Measurements from ENCODE around the gene ARID3C.

ARID3C gene

DNA sequence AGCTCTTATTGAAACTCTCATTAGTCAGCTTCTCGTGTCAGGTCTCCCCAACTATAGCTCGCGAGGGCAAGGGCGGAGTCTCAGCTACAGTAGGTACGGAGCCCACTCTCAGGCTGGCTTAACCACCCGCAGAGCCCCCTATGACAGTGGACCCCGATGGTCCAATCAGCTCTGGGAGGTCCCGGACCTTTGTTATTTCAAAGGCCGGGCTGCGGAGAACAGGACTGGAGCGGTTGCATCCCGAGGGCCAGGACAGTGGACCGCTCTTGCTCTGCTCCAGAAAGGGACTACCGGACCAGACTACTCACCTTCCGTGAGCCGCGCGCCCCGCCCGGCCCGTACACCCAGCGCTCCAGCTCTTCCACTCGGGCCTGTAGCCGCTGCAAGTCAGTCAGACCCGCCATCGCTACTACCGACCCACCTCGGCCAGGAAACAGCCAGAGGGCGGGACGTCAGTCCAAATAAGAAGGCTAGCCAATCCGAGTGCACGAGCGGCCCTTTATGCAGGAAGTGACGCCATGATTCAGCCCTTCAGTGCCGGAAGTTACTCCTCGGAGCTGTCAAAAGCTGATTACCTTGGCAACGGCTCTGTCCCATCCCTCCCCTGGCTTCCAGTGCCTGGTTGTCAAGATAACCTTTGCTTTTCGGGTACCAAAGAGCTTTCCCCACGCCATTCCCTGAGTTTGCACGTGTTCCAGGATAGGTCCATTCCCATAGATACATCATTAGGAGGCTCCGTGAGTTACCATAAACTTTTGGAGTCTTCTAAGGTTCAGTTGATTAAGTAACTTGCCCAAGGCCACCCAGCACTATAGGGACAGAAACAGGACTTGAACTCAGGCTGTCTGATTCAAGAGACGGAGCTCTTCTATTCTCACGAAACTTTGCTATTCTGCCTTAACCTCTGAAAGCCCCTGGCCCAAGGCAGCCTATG, 8.5 kb downstream of the ARID3C start, which contains the start of gene DCTN3:
Gene DCTN3, minus strand, starts transcription at position 435 of the 934 bp plus-strand sequence. Its CDS starts 31 bp downstream, at position 404.
- POLR2A ChIA-PET, result interaction anchor here (0.8 to 2.0 kb wide), 5 partner anchors 9 to 74 kb away, joined by 3 to 19 read pairs (median 3); partner anchors contain the start of genes ARID3C, GALT and SIGMAR1
- TF ChIP-seq SUZ12 (IDR thresholded peaks at IDR 0.05), result no peak
- TF ChIP-seq ELF4 (IDR thresholded peaks at IDR 0.05), result peak; percentile 28; the same call in 1 of the 2 replicates
- TF ChIP-seq L3MBTL2 (conservative IDR thresholded peaks at IDR 0.05), result no peak
- TF ChIP-seq ZNF384 (IDR thresholded peaks at IDR 0.05), result no peak
- TF ChIP-seq, protein P1, sequence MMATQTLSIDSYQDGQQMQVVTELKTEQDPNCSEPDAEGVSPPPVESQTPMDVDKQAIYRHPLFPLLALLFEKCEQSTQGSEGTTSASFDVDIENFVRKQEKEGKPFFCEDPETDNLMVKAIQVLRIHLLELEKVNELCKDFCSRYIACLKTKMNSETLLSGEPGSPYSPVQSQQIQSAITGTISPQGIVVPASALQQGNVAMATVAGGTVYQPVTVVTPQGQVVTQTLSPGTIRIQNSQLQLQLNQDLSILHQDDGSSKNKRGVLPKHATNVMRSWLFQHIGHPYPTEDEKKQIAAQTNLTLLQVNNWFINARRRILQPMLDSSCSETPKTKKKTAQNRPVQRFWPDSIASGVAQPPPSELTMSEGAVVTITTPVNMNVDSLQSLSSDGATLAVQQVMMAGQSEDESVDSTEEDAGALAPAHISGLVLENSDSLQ (IDR thresholded peaks at IDR 0.05), result peak; percentile 96
- TF ChIP-seq NFRKB (IDR thresholded peaks at IDR 0.05), result no peak
- no peak for TF ChIP-seq BHLHE40 (IDR thresholded peaks at IDR 0.05; ENCODE audit: borderline replicate concordance)
- no peak for TF ChIP-seq SP1 (IDR thresholded peaks at IDR 0.05)
- DNase-seq (ENCODE audit: extremely low spot score), result peak; percentile 97
- CTCF ChIA-PET, result interaction anchor here (0.6 to 1.5 kb wide), 3 partner anchors 14 to 573 kb away, joined by 4 to 5 read pairs (median 5); no protein-coding TSS in a partner anchor

DNA sequence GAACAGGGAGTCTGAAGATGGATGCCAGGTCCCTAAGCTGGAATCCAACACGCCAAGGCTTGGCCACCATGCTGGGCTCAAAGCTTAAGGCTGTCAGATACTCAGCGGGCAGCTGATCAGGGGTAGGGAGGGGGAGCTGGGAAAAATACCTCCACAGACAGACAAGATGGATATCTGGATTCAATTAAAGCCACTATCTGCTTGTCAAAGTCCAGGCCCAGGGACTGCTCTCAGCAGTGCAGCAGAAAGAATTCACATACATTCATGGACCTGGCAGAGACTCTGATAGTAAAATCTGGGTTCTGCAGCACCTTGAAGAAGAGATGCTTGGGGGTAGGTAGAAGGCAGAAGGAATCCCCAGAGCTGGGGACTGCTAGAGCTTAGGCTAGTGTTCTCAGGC, 13.7 kb downstream of the ARID3C start:
- CTCF ChIA-PET, result no interaction called here
- no peak for TF ChIP-seq TARDBP (IDR thresholded peaks at IDR 0.05)
- POLR2A ChIA-PET, result interaction anchor here (1.0 to 1.2 kb wide), 2 partner anchors 22 to 32 kb away, joined by 3 to 5 read pairs; partner anchors contain the start of genes GALT and SIGMAR1
- DNase-seq (ENCODE audit: extremely low spot score), result no peak

DNA sequence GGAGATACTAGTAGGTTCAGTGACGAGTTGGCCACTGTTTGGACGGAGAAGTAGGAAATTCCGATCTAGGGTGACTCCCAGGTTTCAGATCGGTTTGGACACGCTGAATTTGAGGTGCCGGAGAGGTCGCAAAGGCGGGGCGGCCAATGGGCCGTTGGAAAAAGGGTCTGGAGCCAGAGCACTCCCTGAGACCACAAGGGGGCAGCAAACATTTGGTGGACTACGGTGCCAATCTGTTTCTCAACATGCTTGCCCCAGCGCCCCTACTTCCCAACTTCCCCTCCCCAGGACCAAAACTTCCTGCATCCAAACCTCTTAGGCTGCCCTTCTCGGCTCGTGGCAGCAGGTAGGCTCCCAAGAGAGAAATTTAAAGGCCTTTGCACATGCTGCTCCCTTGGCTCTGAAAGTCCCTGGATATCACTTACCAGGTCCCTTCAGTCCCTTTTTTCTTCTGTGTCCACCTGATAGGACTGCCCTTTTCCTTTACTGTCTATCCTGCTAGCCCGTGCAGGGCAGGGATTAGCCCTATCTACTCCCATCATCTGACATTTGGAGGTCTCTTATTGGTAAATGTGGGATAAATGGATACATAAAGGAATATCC, 16.0 kb downstream of the ARID3C start:
- ChIA-PET CTCF (interaction anchor here (1.5 to 2.3 kb wide), 2 partner anchors 21 to 22 kb away, joined by 12 to 15 read pairs; no protein-coding TSS in a partner anchor), POLR2A (interaction anchor here (0.9 to 2.1 kb wide), 4 partner anchors 13 to 25 kb away, joined by 3 to 6 read pairs (median 4); partner anchors contain the start of gene SIGMAR1)
- TF ChIP-seq FOXA1 (IDR thresholded peaks at IDR 0.05) (no peak), FOXM1 (IDR thresholded peaks at IDR 0.05; ENCODE audit: borderline replicate concordance) (no peak), NFRKB (IDR thresholded peaks at IDR 0.05) (no peak), SUZ12 (IDR thresholded peaks at IDR 0.05) (no peak), LEF1 (IDR thresholded peaks at IDR 0.05; ENCODE audit: borderline replicate concordance) (no peak), L3MBTL2 (conservative IDR thresholded peaks at IDR 0.05) (no peak), SP1 (IDR thresholded peaks at IDR 0.05) (no peak), CTBP1 (IDR thresholded peaks at IDR 0.05; ENCODE audit: borderline replicate concordance) (no peak), ARNT (IDR thresholded peaks at IDR 0.05) (no peak), HDGF (IDR thresholded peaks at IDR 0.05; ENCODE audit: borderline replicate concordance) (no peak), BHLHE40 (IDR thresholded peaks at IDR 0.05; ENCODE audit: borderline replicate concordance) (no peak), TARDBP (IDR thresholded peaks at IDR 0.05) (no peak), ELF4 (IDR thresholded peaks at IDR 0.05) (no peak), ZNF384 (IDR thresholded peaks at IDR 0.05) (no peak), FOXK2 (IDR thresholded peaks at IDR 0.05) (no peak)
- TF ChIP-seq, protein P1 (IDR thresholded peaks at IDR 0.05), result no peak
- DNase-seq (ENCODE audit: extremely low spot score), result peak; percentile 81

DNA sequence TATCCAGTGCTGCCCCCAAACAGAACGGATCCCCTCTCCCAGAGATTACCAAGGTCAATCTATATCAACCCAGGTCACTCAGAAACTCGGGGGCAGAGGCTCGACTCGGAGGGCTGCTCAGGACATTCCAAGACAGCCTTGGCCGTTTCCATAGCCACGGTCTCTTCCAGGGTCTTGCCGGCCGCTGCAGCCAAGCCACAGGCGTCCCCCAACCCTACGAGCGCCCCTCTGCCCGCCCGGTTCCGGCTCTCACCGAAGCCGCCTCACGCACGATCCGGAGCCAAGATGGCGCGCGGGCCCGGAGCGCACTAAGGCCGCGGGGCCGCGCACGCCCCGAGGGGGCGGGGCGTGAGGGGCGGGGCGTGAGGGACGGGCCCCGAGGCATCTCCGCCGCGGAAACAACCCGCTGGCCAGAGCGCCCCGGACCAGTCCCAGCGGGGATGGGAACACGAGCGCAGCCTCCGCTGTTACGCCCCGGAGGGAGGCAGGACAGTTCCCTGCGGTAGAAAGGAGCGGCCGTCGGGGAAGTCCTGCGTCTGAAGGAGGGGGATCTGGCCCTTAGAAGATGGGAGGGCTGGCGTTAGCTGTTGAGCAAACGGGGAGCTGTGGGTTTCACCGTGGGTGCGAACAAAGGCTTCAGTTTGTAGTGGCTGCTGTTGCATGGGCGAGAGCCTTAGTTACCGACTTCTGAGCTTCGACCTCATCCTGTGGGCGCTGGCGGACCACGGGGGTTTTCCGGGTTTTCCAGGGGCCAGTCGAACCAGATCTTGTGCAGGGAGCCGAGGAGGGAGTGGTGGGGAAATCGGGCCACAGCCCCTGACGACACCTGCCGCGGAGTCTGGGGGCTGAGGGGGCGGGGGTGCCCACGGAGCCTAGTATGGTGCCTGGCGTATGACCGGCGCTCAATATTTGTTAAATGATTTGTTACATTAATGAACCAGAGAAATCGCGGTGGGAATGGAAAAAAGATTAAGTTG, 16.8 kb downstream of the ARID3C start, which contains the start of gene RPP25L:
Gene RPP25L, minus strand, starts transcription at position 287 of the 977 bp plus-strand sequence. CDS start 801 bp downstream, outside the sequence.
- peak; percentile 93 for DNase-seq (ENCODE audit: extremely low spot score)
- peak; percentile 46 for TF ChIP-seq L3MBTL2 (conservative IDR thresholded peaks at IDR 0.05)
- TF ChIP-seq ZNF384 (IDR thresholded peaks at IDR 0.05), result no peak
- CTCF ChIA-PET, result interaction anchor here (2.3 kb wide), 1 partner anchor 23 kb away, joined by 15 read pairs; no protein-coding TSS in a partner anchor
- POLR2A ChIA-PET, result interaction anchor here (0.9 to 2.1 kb wide), 3 partner anchors 22 to 26 kb away, joined by 3 to 6 read pairs (median 4); partner anchors contain the start of gene SIGMAR1

DNA sequence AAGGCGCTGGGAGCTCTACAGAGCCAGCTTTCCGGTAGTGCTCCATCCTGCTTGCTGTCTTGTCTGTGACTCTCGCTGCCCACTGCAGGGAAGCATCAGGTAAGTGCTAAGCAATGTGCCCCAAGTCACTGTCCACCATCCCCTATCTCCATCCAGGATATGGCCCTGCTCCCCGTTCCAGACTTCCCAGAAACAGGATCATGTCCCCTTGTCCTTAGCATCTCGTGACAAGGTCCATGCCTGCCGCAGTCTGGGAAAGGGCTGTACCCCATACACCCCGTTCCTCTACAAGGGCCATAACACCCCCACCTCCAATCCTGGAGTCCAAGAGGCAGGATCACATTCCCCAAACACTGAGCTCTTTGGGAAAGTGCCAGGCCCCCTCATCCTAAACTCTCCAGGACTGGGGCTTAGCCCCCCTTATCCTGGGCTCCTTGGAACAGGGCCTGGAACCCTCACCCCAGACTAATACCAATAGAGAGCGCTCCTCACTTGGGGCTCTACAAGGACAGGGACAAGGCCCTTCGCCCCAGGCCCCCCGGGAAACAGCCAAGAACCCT, 17.5 kb downstream of the ARID3C start:
- no peak for DNase-seq (ENCODE audit: extremely low spot score)
- CTCF ChIA-PET, result interaction anchor here (2.3 kb wide), 1 partner anchor 23 kb away, joined by 15 read pairs; no protein-coding TSS in a partner anchor
- POLR2A ChIA-PET, result interaction anchor here (0.6 to 2.1 kb wide), 3 partner anchors 9 to 27 kb away, joined by 3 to 6 read pairs (median 3); partner anchors contain the start of gene DCTN3

More for the DNA sequence above, 17.5 kb downstream of the ARID3C start:
- no peak for TF ChIP-seq NFRKB (IDR thresholded peaks at IDR 0.05)
- TF ChIP-seq FOXM1 (IDR thresholded peaks at IDR 0.05; ENCODE audit: borderline replicate concordance), result no peak
- no peak for TF ChIP-seq ARNT (IDR thresholded peaks at IDR 0.05)
- TF ChIP-seq L3MBTL2 (conservative IDR thresholded peaks at IDR 0.05), result no peak
- TF ChIP-seq SUZ12 (IDR thresholded peaks at IDR 0.05), result no peak
- TF ChIP-seq BHLHE40 (IDR thresholded peaks at IDR 0.05; ENCODE audit: borderline replicate concordance), result no peak
- TF ChIP-seq CTBP1 (IDR thresholded peaks at IDR 0.05; ENCODE audit: borderline replicate concordance), result no peak
- TF ChIP-seq TARDBP (IDR thresholded peaks at IDR 0.05), result no peak
- no peak for TF ChIP-seq SP1 (IDR thresholded peaks at IDR 0.05)
- TF ChIP-seq HDGF (IDR thresholded peaks at IDR 0.05; ENCODE audit: borderline replicate concordance), result no peak
- TF ChIP-seq, protein P1 (IDR thresholded peaks at IDR 0.05), result no peak
- no peak for TF ChIP-seq LEF1 (IDR thresholded peaks at IDR 0.05; ENCODE audit: borderline replicate concordance)
- no peak for TF ChIP-seq ZNF384 (IDR thresholded peaks at IDR 0.05)
- TF ChIP-seq FOXA1 (IDR thresholded peaks at IDR 0.05), result no peak
- no peak for TF ChIP-seq FOXK2 (IDR thresholded peaks at IDR 0.05)

Measured in HEK293T (cell line).